ENCODE results near the gene WNT6.
"Not testable (repeated sequence)": the region's sequence is repeated elsewhere in the genome, so short reads cannot be mapped to it uniquely, and the experiment has no call there.

Gene WNT6

DNA sequence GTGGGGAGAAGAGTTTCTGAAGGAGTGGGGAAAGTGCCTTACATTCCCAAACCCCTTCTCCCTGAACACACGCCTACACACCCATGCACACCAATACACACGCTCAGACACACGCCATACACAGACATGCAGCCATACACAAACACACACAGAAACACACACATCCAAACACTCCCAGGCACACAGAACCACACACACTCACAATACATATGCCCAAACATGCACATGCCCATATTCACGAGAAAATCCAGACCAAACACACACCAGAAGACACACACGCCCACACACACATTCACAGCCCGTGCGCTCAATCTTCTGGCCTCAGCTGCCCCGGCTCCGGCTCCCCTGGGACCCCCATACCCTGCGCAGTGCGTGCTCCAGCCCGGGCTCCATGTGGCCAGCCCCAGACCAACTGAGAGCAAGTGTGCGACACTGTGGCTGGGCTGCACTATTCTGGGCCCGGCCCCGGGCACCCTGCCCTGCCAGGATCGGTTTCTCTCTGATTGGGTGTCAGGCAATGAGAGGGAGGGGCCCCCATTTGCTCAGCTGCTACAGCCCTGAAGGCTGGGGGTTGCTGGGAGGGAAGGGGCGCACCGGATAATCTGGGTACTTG lies 28.1 kb upstream of the WNT6 start, which contains the start of gene PRKAG3:
TSS of gene PRKAG3 (minus strand) at position 426 of the 613 bp plus-strand sequence.
- Histone ChIP-seq H3K4me3 (ENCODE audit: low read depth, low read length) (no peak within 1 kb of the TSS), H3K27ac (ENCODE audit: low read depth, low read length) (no peak within 1 kb of the TSS), H3K9me3 (ENCODE audit: control insufficient read depth, insufficient read depth, low read length) (no peaks in the 10 kb centered on the region), H3K4me1 (ENCODE audit: control insufficient read depth, insufficient read depth, low read length) (no peaks in the 10 kb centered on the region), H3K36me3 (ENCODE audit: control insufficient read depth, insufficient read depth, low read length) (no peaks in the 10 kb centered on the region), H3K27me3 (ENCODE audit: control insufficient read depth, insufficient read depth, low read length) (peaks cover 6% of the 10 kb centered on the region; the same call in 1 of the 2 replicates), H3K9ac (ENCODE audit: low read depth, low read length) (no peak within 1 kb of the TSS)

GRCh38 chr2:218832081-218832480 lies 27.5 kb upstream of the WNT6 start:
- Histone ChIP-seq H3K27me3 (ENCODE audit: control insufficient read depth, insufficient read depth, low read length) (peaks cover 6% of the 10 kb centered on the region; the same call in 1 of the 2 replicates), H3K4me3 (ENCODE audit: low read depth, low read length) (no peak overlapping the region), H3K27ac (ENCODE audit: low read depth, low read length) (no peak overlapping the region), H3K9me3 (ENCODE audit: control insufficient read depth, insufficient read depth, low read length) (no peaks in the 10 kb centered on the region), H3K9ac (ENCODE audit: low read depth, low read length) (no peak overlapping the region), H3K36me3 (ENCODE audit: control insufficient read depth, insufficient read depth, low read length) (no peaks in the 10 kb centered on the region), H3K4me1 (ENCODE audit: control insufficient read depth, insufficient read depth, low read length) (no peaks in the 10 kb centered on the region)

GRCh38 chr2:218832520-218832919 lies 27.1 kb upstream of the WNT6 start:
- no peak overlapping the region for H3K27ac ChIP-seq (ENCODE audit: low read depth, low read length)
- H3K36me3 ChIP-seq (ENCODE audit: control insufficient read depth, insufficient read depth, low read length) = no peaks in the 10 kb centered on the region
- H3K4me3 ChIP-seq (ENCODE audit: low read depth, low read length) = no peak overlapping the region
- H3K27me3 ChIP-seq (ENCODE audit: control insufficient read depth, insufficient read depth, low read length) = peaks cover 6% of the 10 kb centered on the region; the same call in 1 of the 2 replicates
- H3K4me1 ChIP-seq (ENCODE audit: control insufficient read depth, insufficient read depth, low read length) = no peaks in the 10 kb centered on the region
- H3K9ac ChIP-seq (ENCODE audit: low read depth, low read length) = no peak overlapping the region
- H3K9me3 ChIP-seq (ENCODE audit: control insufficient read depth, insufficient read depth, low read length) = no peaks in the 10 kb centered on the region

GRCh38 chr2:218833023-218833609 lies 26.5 kb upstream of the WNT6 start:
- Histone ChIP-seq H3K9ac (ENCODE audit: low read depth, low read length) (no peak overlapping the region), H3K4me1 (ENCODE audit: control insufficient read depth, insufficient read depth, low read length) (no peaks in the 10 kb centered on the region), H3K27me3 (ENCODE audit: control insufficient read depth, insufficient read depth, low read length) (peaks cover 6% of the 10 kb centered on the region; the same call in 1 of the 2 replicates), H3K9me3 (ENCODE audit: control insufficient read depth, insufficient read depth, low read length) (no peaks in the 10 kb centered on the region), H3K36me3 (ENCODE audit: control insufficient read depth, insufficient read depth, low read length) (no peaks in the 10 kb centered on the region), H3K4me3 (ENCODE audit: low read depth, low read length) (no peak overlapping the region), H3K27ac (ENCODE audit: low read depth, low read length) (no peak overlapping the region)

- Histone ChIP-seq H3K27ac (ENCODE audit: low read depth, low read length) (no peak overlapping the region), H3K36me3 (ENCODE audit: control insufficient read depth, insufficient read depth, low read length) (no peaks in the 10 kb centered on the region), H3K9me3 (ENCODE audit: control insufficient read depth, insufficient read depth, low read length) (no peaks in the 10 kb centered on the region), H3K4me1 (ENCODE audit: control insufficient read depth, insufficient read depth, low read length) (no peaks in the 10 kb centered on the region), H3K4me3 (ENCODE audit: low read depth, low read length) (no peak overlapping the region), H3K9ac (ENCODE audit: low read depth, low read length) (no peak overlapping the region), H3K27me3 (ENCODE audit: control insufficient read depth, insufficient read depth, low read length) (peaks cover 6% of the 10 kb centered on the region; the same call in 1 of the 2 replicates)
Measured at GRCh38 chr2:218834685-218835084, 24.9 kb upstream of the WNT6 start.

DNA sequence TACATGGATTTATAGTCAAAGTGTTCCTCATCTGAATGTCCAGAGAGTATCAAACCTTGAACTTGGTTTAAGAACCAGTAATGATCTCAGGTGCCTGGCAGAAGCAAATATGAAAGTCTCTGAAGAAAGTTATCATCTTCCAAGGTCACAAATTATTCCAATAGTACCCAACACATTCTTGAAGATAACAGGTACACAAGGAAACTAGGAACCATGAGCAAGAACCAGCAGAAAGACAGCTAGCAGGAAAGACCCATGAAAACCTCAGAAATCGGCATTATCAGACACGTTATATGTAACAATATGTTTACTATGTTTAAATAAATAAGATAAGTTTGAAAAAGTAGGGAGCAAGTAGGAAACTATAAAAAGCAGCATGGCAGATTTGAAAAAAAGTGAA lies 22.1 kb upstream of the WNT6 start:
- no peaks in the 10 kb centered on the region for H3K9me3 ChIP-seq (ENCODE audit: control insufficient read depth, insufficient read depth, low read length)
- no peak overlapping the region for H3K27ac ChIP-seq (ENCODE audit: low read depth, low read length)
- H3K4me1 ChIP-seq (ENCODE audit: control insufficient read depth, insufficient read depth, low read length) = no peaks in the 10 kb centered on the region
- H3K27me3 ChIP-seq (ENCODE audit: control insufficient read depth, insufficient read depth, low read length) = peaks cover 2% of the 10 kb centered on the region; the same call in 1 of the 2 replicates
- no peaks in the 10 kb centered on the region for H3K36me3 ChIP-seq (ENCODE audit: control insufficient read depth, insufficient read depth, low read length)
- H3K9ac ChIP-seq (ENCODE audit: low read depth, low read length) = no peak overlapping the region
- H3K4me3 ChIP-seq (ENCODE audit: low read depth, low read length) = no peak overlapping the region

GRCh38 chr2:218839430-218839829 lies 20.2 kb upstream of the WNT6 start:
- H3K9ac ChIP-seq (ENCODE audit: low read depth, low read length) = no peak overlapping the region
- H3K27me3 ChIP-seq (ENCODE audit: control insufficient read depth, insufficient read depth, low read length) = no peaks in the 10 kb centered on the region
- H3K9me3 ChIP-seq (ENCODE audit: control insufficient read depth, insufficient read depth, low read length) = no peaks in the 10 kb centered on the region
- H3K36me3 ChIP-seq (ENCODE audit: control insufficient read depth, insufficient read depth, low read length) = no peaks in the 10 kb centered on the region
- no peaks in the 10 kb centered on the region for H3K4me1 ChIP-seq (ENCODE audit: control insufficient read depth, insufficient read depth, low read length)
- H3K4me3 ChIP-seq (ENCODE audit: low read depth, low read length) = no peak overlapping the region
- H3K27ac ChIP-seq (ENCODE audit: low read depth, low read length) = no peak overlapping the region

DNA sequence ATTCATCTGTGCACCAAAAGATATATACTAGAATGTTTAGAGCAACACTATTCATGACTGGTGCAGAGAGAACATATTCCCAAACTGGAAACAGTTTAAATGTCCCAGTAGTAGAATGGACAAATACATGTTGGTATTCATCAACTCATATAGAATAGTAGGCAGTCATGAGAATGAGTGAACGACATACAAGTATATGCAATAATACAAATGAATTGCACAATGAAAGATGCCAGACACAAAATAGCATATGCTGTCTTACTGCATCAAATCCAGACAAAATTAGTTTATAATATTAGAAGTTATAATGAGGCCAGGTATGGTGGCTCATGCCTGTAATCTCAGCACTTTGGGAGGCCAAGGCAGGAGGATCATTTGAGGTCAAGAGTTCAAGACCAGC lies 19.7 kb upstream of the WNT6 start:
- no peaks in the 10 kb centered on the region for H3K36me3 ChIP-seq (ENCODE audit: control insufficient read depth, insufficient read depth, low read length)

DNA sequence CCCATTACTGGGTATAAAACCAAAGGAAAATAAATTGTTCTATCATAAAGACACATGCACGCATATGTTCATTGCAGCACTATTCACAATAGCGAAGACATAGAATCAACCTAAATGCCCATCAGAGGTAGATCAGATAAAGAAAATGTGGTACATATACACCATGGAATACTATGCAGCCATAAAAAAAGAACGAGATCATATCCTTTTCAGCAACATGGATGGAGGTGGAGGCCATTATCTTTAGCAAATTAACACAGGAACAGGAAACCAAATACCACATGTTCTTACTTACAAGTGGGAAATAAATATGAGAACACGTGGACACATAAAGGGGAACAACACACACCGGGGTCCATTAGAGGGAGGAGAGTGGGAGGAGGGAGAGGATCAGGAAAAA lies 15.3 kb upstream of the WNT6 start:
- H3K27me3 ChIP-seq (ENCODE audit: control insufficient read depth, insufficient read depth, low read length); H3K27ac ChIP-seq (ENCODE audit: low read depth, low read length); H3K4me1 ChIP-seq (ENCODE audit: control insufficient read depth, insufficient read depth, low read length); H3K9me3 ChIP-seq (ENCODE audit: control insufficient read depth, insufficient read depth, low read length); H3K9ac ChIP-seq (ENCODE audit: low read depth, low read length); H3K4me3 ChIP-seq (ENCODE audit: low read depth, low read length); H3K36me3 ChIP-seq (ENCODE audit: control insufficient read depth, insufficient read depth, low read length): not testable (repeated sequence)

More for the DNA sequence above, 19.7 kb upstream of the WNT6 start:
- Histone ChIP-seq H3K27me3 (ENCODE audit: control insufficient read depth, insufficient read depth, low read length) (no peaks in the 10 kb centered on the region), H3K9ac (ENCODE audit: low read depth, low read length) (no peak overlapping the region), H3K9me3 (ENCODE audit: control insufficient read depth, insufficient read depth, low read length) (no peaks in the 10 kb centered on the region), H3K4me1 (ENCODE audit: control insufficient read depth, insufficient read depth, low read length) (no peaks in the 10 kb centered on the region), H3K4me3 (ENCODE audit: low read depth, low read length) (no peak overlapping the region), H3K27ac (ENCODE audit: low read depth, low read length) (no peak overlapping the region)

- not testable (repeated sequence) for H3K9me3 ChIP-seq (ENCODE audit: control insufficient read depth, insufficient read depth, low read length); H3K36me3 ChIP-seq (ENCODE audit: control insufficient read depth, insufficient read depth, low read length); H3K27ac ChIP-seq (ENCODE audit: low read depth, low read length); H3K4me1 ChIP-seq (ENCODE audit: control insufficient read depth, insufficient read depth, low read length); H3K27me3 ChIP-seq (ENCODE audit: control insufficient read depth, insufficient read depth, low read length); H3K4me3 ChIP-seq (ENCODE audit: low read depth, low read length); H3K9ac ChIP-seq (ENCODE audit: low read depth, low read length)
Measured at GRCh38 chr2:218846963-218847362, 12.6 kb upstream of the WNT6 start.

DNA sequence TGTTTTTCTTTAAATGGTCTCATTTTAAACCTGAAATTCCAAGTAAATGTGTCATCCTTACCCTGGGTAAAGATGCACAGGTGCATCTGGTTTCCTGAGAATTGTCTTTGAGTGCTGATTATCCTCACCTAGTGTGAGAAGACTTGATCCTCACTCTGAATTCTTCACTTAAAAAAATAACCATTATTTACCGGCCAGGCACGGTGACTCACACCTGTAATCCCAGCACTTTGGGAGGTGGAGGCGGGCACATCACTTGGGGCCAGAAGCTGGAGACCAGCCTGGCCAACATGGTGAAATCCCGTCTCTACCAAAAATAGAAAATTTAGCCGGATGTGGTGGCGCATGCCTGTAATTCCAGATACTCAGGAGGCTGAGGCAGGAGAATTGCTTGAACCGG lies 9.9 kb upstream of the WNT6 start:
- H3K9me3 ChIP-seq (ENCODE audit: control insufficient read depth, insufficient read depth, low read length) = 0 out of 2 replicates have a peak, but pooled peaks cover 2% of the 10 kb centered on the region
- no peak overlapping the region for H3K27ac ChIP-seq (ENCODE audit: low read depth, low read length)
- H3K36me3 ChIP-seq (ENCODE audit: control insufficient read depth, insufficient read depth, low read length) = no peaks in the 10 kb centered on the region
- H3K27me3 ChIP-seq (ENCODE audit: control insufficient read depth, insufficient read depth, low read length) = peaks cover 21% of the 10 kb centered on the region
- peaks cover 5% of the 10 kb centered on the region for H3K4me1 ChIP-seq (ENCODE audit: control insufficient read depth, insufficient read depth, low read length)
- no peak overlapping the region for H3K4me3 ChIP-seq (ENCODE audit: low read depth, low read length)
- no peak overlapping the region for H3K9ac ChIP-seq (ENCODE audit: low read depth, low read length)

Data from HUES48 (cell line).